GM12874 (cell line): ENCODE results near the gene ENO4.

Source experiments
- CTCF ChIP-seq: IDR thresholded peaks from 2 replicates; pipeline ENCODE4 v1.5.1; 2011; ENCODE audit warnings: low read depth, mild to moderate bottlenecking, control low read depth, low read length, moderate library complexity; ENCODE audit not compliant: insufficient read depth

Gene ENO4

GRCh38 chr10:116915340-116915739, 66.0 kb downstream of the ENO4 start:
- no peak for TF ChIP-seq CTCF

GRCh38 chr10:116917481-116917880, 68.2 kb downstream of the ENO4 start:
- TF ChIP-seq CTCF: no peak

- no peak for TF ChIP-seq CTCF
Measured at GRCh38 chr10:116918583-116918982, 69.3 kb downstream of the ENO4 start.

- TF ChIP-seq CTCF: no peak
Measured at GRCh38 chr10:116919164-116919563, 69.9 kb downstream of the ENO4 start.

GRCh38 chr10:116919706-116920105, 70.4 kb downstream of the ENO4 start:
- no peak for TF ChIP-seq CTCF

- TF ChIP-seq CTCF: no peak
Measured at GRCh38 chr10:116925056-116925455, 75.8 kb downstream of the ENO4 start.

GRCh38 chr10:116926426-116926825, 77.1 kb downstream of the ENO4 start:
- TF ChIP-seq CTCF: no peak

GRCh38 chr10:116931806-116932205, 82.5 kb downstream of the ENO4 start:
- no peak for TF ChIP-seq CTCF
